Right cardiac atrium (tissue), 5 donors: Measurements from ENCODE around the gene NKX6-2. TPM values are rescaled to one million over a fixed set of nuclear protein-coding genes. Genes with fewer than 3 reads are reported as not detected.

ENCODE experiments used
- ATAC-seq, 2 donors: fragments of 200-7000 bp; cut with Tn5 transposase; one replicate each; pipeline versions ENCODE4 v1.8.0 to v1.9.1; 2020; ENCODE audit warnings: moderate library complexity in 2 of 2, mild to moderate bottlenecking in 1 of 2
- DNase-seq, 3 donors: peaks; one replicate each; pipeline ENCODE4 v3.0.0-alpha.2; 2020
- H3K27ac ChIP-seq: one replicate; pipeline ENCODE4 v1.5.1; 2013; ENCODE audit warnings: mild to moderate bottlenecking, low read length, control low read depth, moderate library complexity
- H3K27me3 ChIP-seq: one replicate; pipeline ENCODE4 v1.6.1; 2013; ENCODE audit not compliant: control insufficient read depth, insufficient read depth
- H3K4me1 ChIP-seq: one replicate; pipeline ENCODE4 v1.6.1; 2013; ENCODE audit warnings: low read length; ENCODE audit not compliant: control insufficient read depth, insufficient read depth
- H3K4me3 ChIP-seq: one replicate; pipeline ENCODE4 v1.5.1; 2013; ENCODE audit warnings: low read length, control low read depth
- H3K9me3 ChIP-seq: one replicate; pipeline ENCODE4 v1.6.1; 2013; ENCODE audit warnings: low read length; ENCODE audit not compliant: control insufficient read depth
- WGBS: extraction: QIAGEN DNeasy Blood & Tissue Kit; methylation state at CpG from one replicate; pipeline ENCODE4 v1.1.7; 2013; 5-methylcytosine and 5-hydroxymethylcytosine counted together
- intact Hi-C, 4 donors: fragments of 100-400 bp; cut with DNase I; formaldehyde crosslinking; loops; one replicate each; pipeline versions ENCODE4 v1.11.0 to v1.14.0; 2022 to 2023
- polyA plus RNA-seq: library from polyadenylated mRNA; stranded (reverse); fragments of 200-250 nt; gene quantifications from one replicate; pipeline ENCODE4 v1.2.3, GENCODE V29; 2013
- total RNA-seq, 4 donors: library from RNA; stranded (reverse); fragmentation: NEBNext Ultra II Directional; extraction: Animal tissue kit (Norgen Biotek cat#: 25700); gene quantifications; one replicate each; pipeline ENCODE4 v1.2.1, GENCODE V29; 2021
- donor health status: healthy with polysubstance abuse.
- donor health status: DM: no; HTN: yes; CAD: no.
- donor health status: DM: no; HTN: no; CAD: no.
- donor health status: DM: no; HTN: yes; CAD: no; lungs with severe emphysema.
- donor health status: DM: yes; HTN: yes; CAD: no.

Gene NKX6-2
- total and polyA plus RNA-seq, 5 donors, result 0.32 TPM; not detected in 4

- Histone ChIP-seq H3K4me3 (no peak overlapping the region), H3K27me3 (no peaks in the 10 kb centered on the region), H3K27ac (no peak overlapping the region), H3K9me3 (no peaks in the 10 kb centered on the region), H3K4me1 (no peaks in the 10 kb centered on the region)
- DNase-seq (no peak), ATAC-seq (no peak)
- intact Hi-C loops, result no loop called here
- 95% methylated on average over 5 of the region's 5 CpGs for WGBS
These were observed 22.4 kb downstream of the NKX6-2 start for GRCh38 chr10:132763545-132763944.

- H3K4me3 ChIP-seq, result no peak overlapping the region
- no peaks in the 10 kb centered on the region for H3K27me3 ChIP-seq
- no peak overlapping the region for H3K27ac ChIP-seq
- H3K9me3 ChIP-seq, result no peaks in the 10 kb centered on the region
- WGBS, result 88% methylated on average over 6 of the region's 6 CpGs
- DNase-seq (no peak), ATAC-seq (no peak)
- H3K4me1 ChIP-seq, result no peaks in the 10 kb centered on the region
- intact Hi-C loops, result no loop called here
These were observed 23.7 kb downstream of the NKX6-2 start for GRCh38 chr10:132762267-132762666.

GRCh38 chr10:132761395-132762060 is 24.4 kb downstream of the NKX6-2 start:
- H3K9me3 ChIP-seq, result no peaks in the 10 kb centered on the region
- DNase-seq (no peak), ATAC-seq (no peak)
- H3K4me3 ChIP-seq, result no peak overlapping the region
- no peaks in the 10 kb centered on the region for H3K27me3 ChIP-seq
- H3K4me1 ChIP-seq, result no peaks in the 10 kb centered on the region
- 97% methylated on average over 11 of the region's 11 CpGs for WGBS
- H3K27ac ChIP-seq, result no peak overlapping the region
- intact Hi-C loops, result no loop called here

GRCh38 chr10:132758865-132759264 is 27.1 kb downstream of the NKX6-2 start:
- ATAC-seq, result no peak
- no peak overlapping the region for H3K27ac ChIP-seq
- H3K4me3 ChIP-seq, result no peak overlapping the region
- H3K27me3 ChIP-seq, result no peaks in the 10 kb centered on the region
- no peak for DNase-seq
- no peaks in the 10 kb centered on the region for H3K9me3 ChIP-seq
- WGBS, result 96% methylated on average over 14 of the region's 14 CpGs
- intact Hi-C loops, result no loop called here
- H3K4me1 ChIP-seq, result no peaks in the 10 kb centered on the region

- no peak overlapping the region for H3K27ac ChIP-seq
- H3K4me1 ChIP-seq, result no peaks in the 10 kb centered on the region
- H3K27me3 ChIP-seq, result no peaks in the 10 kb centered on the region
- H3K9me3 ChIP-seq, result no peaks in the 10 kb centered on the region
- WGBS, result 97% methylated on average over 27 of the region's 27 CpGs
- H3K4me3 ChIP-seq, result no peak overlapping the region
- intact Hi-C loops, result no loop called here
- no peak for ATAC-seq
- no peak for DNase-seq
These were observed 28.8 kb downstream of the NKX6-2 start for GRCh38 chr10:132757171-132757570.

GRCh38 chr10:132756591-132756990 is 29.4 kb downstream of the NKX6-2 start:
- WGBS, result 96% methylated on average over 14 of the region's 14 CpGs
- Histone ChIP-seq H3K27ac (no peak overlapping the region), H3K4me1 (no peaks in the 10 kb centered on the region), H3K4me3 (no peak overlapping the region), H3K27me3 (no peaks in the 10 kb centered on the region), H3K9me3 (no peaks in the 10 kb centered on the region)
- DNase-seq (no peak), ATAC-seq (no peak)
- intact Hi-C loops, result no loop called here

- intact Hi-C loops, result no loop called here
- no peak for DNase-seq
- WGBS, result 97% methylated on average over 15 of the region's 15 CpGs
- H3K27ac ChIP-seq, result no peak overlapping the region
- no peaks in the 10 kb centered on the region for H3K4me1 ChIP-seq
- no peaks in the 10 kb centered on the region for H3K27me3 ChIP-seq
- H3K4me3 ChIP-seq, result no peak overlapping the region
- ATAC-seq, result no peak
- H3K9me3 ChIP-seq, result no peaks in the 10 kb centered on the region
These were observed 30.7 kb downstream of the NKX6-2 start for GRCh38 chr10:132755166-132755711.

- DNase-seq (no peak), ATAC-seq (no peak)
- Histone ChIP-seq H3K27ac (no peak overlapping the region), H3K9me3 (no peaks in the 10 kb centered on the region), H3K27me3 (no peaks in the 10 kb centered on the region), H3K4me3 (no peak overlapping the region), H3K4me1 (no peaks in the 10 kb centered on the region)
- intact Hi-C loops, result no loop called here
- 88% methylated on average over 18 of the region's 18 CpGs for WGBS
These were observed 31.9 kb downstream of the NKX6-2 start for GRCh38 chr10:132754071-132754470.

- Histone ChIP-seq H3K9me3 (no peaks in the 10 kb centered on the region), H3K4me3 (no peak overlapping the region), H3K4me1 (no peaks in the 10 kb centered on the region), H3K27ac (no peak overlapping the region), H3K27me3 (no peaks in the 10 kb centered on the region)
- intact Hi-C loops, result no loop called here
- DNase-seq, result no peak
- ATAC-seq, result no peak
- WGBS, result 78% methylated on average over 15 of the region's 15 CpGs
These were observed 32.4 kb downstream of the NKX6-2 start for GRCh38 chr10:132753596-132753995.

- Histone ChIP-seq H3K4me1 (no peaks in the 10 kb centered on the region), H3K4me3 (no peak overlapping the region), H3K27me3 (no peaks in the 10 kb centered on the region), H3K27ac (no peak overlapping the region), H3K9me3 (no peaks in the 10 kb centered on the region)
- intact Hi-C loops, result no loop called here
- WGBS, result 96% methylated on average over 28 of the region's 28 CpGs
- DNase-seq (no peak), ATAC-seq (no peak)
These were observed 33.0 kb downstream of the NKX6-2 start for GRCh38 chr10:132752961-132753360.

GRCh38 chr10:132752378-132752777 is 33.6 kb downstream of the NKX6-2 start:
- H3K4me1 ChIP-seq, result no peaks in the 10 kb centered on the region
- DNase-seq (no peak), ATAC-seq (no peak)
- H3K27ac ChIP-seq, result no peak overlapping the region
- intact Hi-C loops, result no loop called here
- H3K9me3 ChIP-seq, result no peaks in the 10 kb centered on the region
- no peaks in the 10 kb centered on the region for H3K27me3 ChIP-seq
- H3K4me3 ChIP-seq, result no peak overlapping the region
- 97% methylated on average over 20 of the region's 20 CpGs for WGBS

- 94% methylated on average over 14 of the region's 14 CpGs for WGBS
- H3K27ac ChIP-seq, result no peak overlapping the region
- no peaks in the 10 kb centered on the region for H3K4me1 ChIP-seq
- intact Hi-C loops, result no loop called here
- no peak for ATAC-seq
- H3K4me3 ChIP-seq, result no peak overlapping the region
- H3K9me3 ChIP-seq, result no peaks in the 10 kb centered on the region
- no peak for DNase-seq
- H3K27me3 ChIP-seq, result no peaks in the 10 kb centered on the region
These were observed 35.0 kb downstream of the NKX6-2 start for GRCh38 chr10:132750936-132751335.
